K562 (cell line): ENCODE data around the gene PFKL.

ENCODE experiments used
- PHB ChIP-seq: fragments of 250-450 bp; sonication (Bioruptor Pico); IDR thresholded peaks from 2 replicates; pipeline ENCODE4 v1.5.0; 2021
- YBX1 ChIP-seq: fragments of 450-650 bp; IDR thresholded peaks from 2 replicates; pipeline ENCODE4 v1.7.1; 2016; ENCODE audit warnings: mild to moderate bottlenecking
- ZFP1 ChIP-seq: fragments of 450-650 bp; formaldehyde crosslinking; IDR thresholded peaks from 2 replicates; pipeline ENCODE4 v1.4.0; 2020; ENCODE audit warnings: mild to moderate bottlenecking, mixed read lengths
- TF ChIP-seq, protein P1 (sequence below): fragments of 450-650 bp; IDR thresholded peaks from 2 replicates; pipeline ENCODE4 v1.6.1; 2016; ENCODE audit warnings: low read depth

GRCh38 chr21:44312089-44312488 is 12.2 kb downstream of the PFKL start:
- no peak for TF ChIP-seq PHB (CRISPR knock-in tag)
- TF ChIP-seq, protein P1, sequence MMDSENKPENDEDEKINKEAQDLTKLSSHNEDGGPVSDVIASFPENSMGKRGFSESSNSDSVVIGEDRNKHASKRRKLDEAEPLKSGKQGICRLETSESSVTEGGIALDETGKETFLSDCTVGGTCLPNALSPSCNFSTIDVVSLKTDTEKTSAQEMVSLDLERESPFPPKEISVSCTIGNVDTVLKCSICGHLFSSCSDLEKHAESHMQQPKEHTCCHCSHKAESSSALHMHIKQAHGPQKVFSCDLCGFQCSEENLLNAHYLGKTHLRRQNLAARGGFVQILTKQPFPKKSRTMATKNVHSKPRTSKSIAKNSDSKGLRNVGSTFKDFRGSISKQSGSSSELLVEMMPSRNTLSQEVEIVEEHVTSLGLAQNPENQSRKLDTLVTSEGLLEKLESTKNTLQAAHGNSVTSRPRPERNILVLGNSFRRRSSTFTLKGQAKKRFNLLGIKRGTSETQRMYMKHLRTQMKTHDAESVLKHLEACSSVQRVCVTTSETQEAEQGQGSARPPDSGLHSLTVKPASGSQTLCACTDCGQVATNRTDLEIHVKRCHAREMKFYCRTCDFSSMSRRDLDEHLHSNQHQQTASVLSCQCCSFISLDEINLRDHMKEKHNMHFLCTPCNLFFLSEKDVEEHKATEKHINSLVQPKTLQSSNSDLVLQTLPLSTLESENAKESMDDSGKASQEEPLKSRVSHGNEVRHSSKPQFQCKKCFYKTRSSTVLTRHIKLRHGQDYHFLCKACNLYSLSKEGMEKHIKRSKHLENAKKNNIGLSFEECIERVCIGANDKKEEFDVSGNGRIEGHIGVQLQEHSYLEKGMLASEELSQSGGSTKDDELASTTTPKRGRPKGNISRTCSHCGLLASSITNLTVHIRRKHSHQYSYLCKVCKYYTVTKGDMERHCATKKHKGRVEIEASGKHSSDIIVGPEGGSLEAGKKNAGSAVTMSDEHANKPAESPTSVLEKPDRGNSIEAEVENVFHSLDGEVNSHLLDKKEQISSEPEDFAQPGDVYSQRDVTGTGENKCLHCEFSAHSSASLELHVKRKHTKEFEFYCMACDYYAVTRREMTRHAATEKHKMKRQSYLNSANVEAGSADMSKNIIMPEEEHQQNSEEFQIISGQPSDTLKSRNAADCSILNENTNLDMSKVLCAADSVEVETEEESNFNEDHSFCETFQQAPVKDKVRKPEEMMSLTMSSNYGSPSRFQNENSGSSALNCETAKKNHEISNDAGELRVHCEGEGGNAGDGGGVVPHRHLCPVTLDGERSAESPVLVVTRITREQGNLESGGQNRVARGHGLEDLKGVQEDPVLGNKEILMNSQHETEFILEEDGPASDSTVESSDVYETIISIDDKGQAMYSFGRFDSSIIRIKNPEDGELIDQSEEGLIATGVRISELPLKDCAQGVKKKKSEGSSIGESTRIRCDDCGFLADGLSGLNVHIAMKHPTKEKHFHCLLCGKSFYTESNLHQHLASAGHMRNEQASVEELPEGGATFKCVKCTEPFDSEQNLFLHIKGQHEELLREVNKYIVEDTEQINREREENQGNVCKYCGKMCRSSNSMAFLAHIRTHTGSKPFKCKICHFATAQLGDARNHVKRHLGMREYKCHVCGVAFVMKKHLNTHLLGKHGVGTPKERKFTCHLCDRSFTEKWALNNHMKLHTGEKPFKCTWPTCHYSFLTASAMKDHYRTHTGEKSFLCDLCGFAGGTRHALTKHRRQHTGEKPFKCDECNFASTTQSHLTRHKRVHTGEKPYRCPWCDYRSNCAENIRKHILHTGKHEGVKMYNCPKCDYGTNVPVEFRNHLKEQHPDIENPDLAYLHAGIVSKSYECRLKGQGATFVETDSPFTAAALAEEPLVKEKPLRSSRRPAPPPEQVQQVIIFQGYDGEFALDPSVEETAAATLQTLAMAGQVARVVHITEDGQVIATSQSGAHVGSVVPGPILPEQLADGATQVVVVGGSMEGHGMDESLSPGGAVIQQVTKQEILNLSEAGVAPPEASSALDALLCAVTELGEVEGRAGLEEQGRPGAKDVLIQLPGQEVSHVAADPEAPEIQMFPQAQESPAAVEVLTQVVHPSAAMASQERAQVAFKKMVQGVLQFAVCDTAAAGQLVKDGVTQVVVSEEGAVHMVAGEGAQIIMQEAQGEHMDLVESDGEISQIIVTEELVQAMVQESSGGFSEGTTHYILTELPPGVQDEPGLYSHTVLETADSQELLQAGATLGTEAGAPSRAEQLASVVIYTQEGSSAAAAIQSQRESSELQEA = no peak
- TF ChIP-seq ZFP1 (CRISPR knock-in tag) = no peak
- no peak for TF ChIP-seq YBX1
